ENCODE data around the gene CAPN11.

The CAPN11 gene

DNA sequence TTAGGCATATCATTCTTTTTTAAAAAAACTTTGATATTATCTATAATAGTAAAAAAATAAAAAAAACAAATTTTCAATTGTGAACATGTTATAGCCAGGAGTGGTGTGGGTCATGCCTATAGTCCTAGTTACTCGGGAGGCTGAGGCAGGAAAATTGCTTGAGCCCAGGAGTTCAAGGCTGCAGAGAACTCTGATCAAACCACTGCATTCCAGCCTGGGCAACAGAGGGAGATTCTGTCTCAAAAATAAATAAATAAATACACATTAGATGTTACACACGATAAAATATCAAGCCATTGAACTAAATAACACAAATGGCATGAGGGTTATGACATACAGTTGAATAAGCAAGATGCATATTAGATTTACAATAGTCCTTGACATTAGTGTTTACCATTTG lies 30.2 kb downstream of the CAPN11 start (continued):
- no peak for TF ChIP-seq ZNF155 (tag by site-specific recombination; IDR thresholded peaks at IDR 0.05)

DNA sequence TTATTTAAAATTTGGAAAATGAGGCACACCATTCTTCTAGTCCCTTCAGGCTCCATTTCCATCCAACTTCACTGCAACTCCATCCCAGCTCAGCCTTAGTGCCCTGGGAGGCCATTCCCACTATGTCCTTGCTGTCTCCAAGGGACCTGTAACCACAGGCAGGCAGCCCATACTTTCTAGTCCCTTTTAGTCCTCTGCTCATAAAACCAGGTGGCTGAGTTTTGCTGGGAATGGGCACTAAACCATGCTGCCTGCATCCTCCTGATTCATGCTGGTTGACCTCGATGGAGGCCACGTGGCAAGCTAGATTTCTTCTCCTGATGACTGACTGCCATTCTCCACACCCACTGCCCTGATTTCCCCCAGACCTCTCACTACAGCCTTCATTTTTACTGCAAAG lies 30.6 kb downstream of the CAPN11 start:
- TF ChIP-seq ZNF626 (tag by site-specific recombination; IDR thresholded peaks at IDR 0.05): no peak
- TF ChIP-seq ZNF10 (tag by site-specific recombination; IDR thresholded peaks at IDR 0.05): no peak
- TF ChIP-seq ZNF292 (tag by site-specific recombination; IDR thresholded peaks at IDR 0.05; ENCODE audit: borderline replicate concordance, low read depth): no peak
- TF ChIP-seq ZSCAN23 (tag by site-specific recombination; IDR thresholded peaks at IDR 0.05): no peak
- TF ChIP-seq ZBTB17 (tag by site-specific recombination; IDR thresholded peaks at IDR 0.05): no peak
- no peak for TF ChIP-seq ZNF560 (tag by site-specific recombination; IDR thresholded peaks at IDR 0.05; ENCODE audit: borderline replicate concordance)
- no peak for TF ChIP-seq ZFP41 (tag by site-specific recombination; IDR thresholded peaks at IDR 0.05; ENCODE audit: borderline replicate concordance)
- no peaks in the 10 kb centered on the region for H3K4me1 ChIP-seq (ENCODE audit: control insufficient read depth, insufficient read depth, low read length)
- H3K36me3 ChIP-seq (ENCODE audit: control insufficient read depth in 2 of 2, insufficient read depth in 1 of 2, low read length in 2 of 2): no peaks in the 10 kb centered on the region
- H3K9me3 ChIP-seq (ENCODE audit: control insufficient read depth, insufficient read depth, low read depth, low read length): no peaks in the 10 kb centered on the region
- H3K4me3 ChIP-seq (ENCODE audit: low read depth, low read length): no peak overlapping the region
- ChIA-PET CTCF (interaction anchor here (0.5 to 4.0 kb wide), 8 partner anchors 9 to 420 kb away, joined by 3 to 29 read pairs (median 4); no protein-coding TSS in a partner anchor), POLR2A (interaction anchor here (1.0 to 2.0 kb wide), 4 partner anchors 16 to 58 kb away, joined by 3 to 7 read pairs (median 4); partner anchors contain the start of genes HSP90AB1 and SLC29A1)
- H3K27ac ChIP-seq (ENCODE audit: extremely low read depth, low read depth, low read length): no peak overlapping the region

DNA sequence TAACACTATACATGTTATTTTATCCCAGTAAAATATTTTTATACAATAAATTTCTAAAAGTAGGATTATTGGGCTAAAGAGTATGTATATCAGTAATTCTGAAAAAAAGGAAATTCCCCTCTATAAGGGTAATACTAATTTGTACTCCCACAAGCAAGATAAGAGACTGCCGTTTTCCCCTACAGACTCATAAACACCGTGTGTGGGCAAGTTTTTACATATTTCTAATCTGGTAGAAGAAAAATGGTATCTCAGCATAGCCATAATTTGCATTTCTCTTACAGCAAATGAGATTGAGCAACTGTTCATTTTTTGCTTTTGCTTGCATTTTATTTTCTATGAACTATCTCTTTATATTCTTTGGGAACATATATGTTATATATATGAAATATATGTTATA lies 32.1 kb downstream of the CAPN11 start:
- H3K27ac ChIP-seq (ENCODE audit: extremely low read depth, low read depth, low read length): no peak overlapping the region
- ChIA-PET CTCF (interaction anchor here (0.6 to 4.0 kb wide), 5 partner anchors 13 to 116 kb away, joined by 3 to 29 read pairs (median 3); no protein-coding TSS in a partner anchor), POLR2A (interaction anchor here (1.1 kb wide), 1 partner anchor 32 kb away, joined by 3 read pairs; the partner anchor contains the start of gene SLC29A1)
- no peak overlapping the region for H3K4me3 ChIP-seq (ENCODE audit: low read depth, low read length)
- H3K4me1 ChIP-seq (ENCODE audit: control insufficient read depth, insufficient read depth, low read length): no peaks in the 10 kb centered on the region
- no peak for TF ChIP-seq ZNF48 (tag by site-specific recombination; IDR thresholded peaks at IDR 0.05)
- TF ChIP-seq, protein P1, sequence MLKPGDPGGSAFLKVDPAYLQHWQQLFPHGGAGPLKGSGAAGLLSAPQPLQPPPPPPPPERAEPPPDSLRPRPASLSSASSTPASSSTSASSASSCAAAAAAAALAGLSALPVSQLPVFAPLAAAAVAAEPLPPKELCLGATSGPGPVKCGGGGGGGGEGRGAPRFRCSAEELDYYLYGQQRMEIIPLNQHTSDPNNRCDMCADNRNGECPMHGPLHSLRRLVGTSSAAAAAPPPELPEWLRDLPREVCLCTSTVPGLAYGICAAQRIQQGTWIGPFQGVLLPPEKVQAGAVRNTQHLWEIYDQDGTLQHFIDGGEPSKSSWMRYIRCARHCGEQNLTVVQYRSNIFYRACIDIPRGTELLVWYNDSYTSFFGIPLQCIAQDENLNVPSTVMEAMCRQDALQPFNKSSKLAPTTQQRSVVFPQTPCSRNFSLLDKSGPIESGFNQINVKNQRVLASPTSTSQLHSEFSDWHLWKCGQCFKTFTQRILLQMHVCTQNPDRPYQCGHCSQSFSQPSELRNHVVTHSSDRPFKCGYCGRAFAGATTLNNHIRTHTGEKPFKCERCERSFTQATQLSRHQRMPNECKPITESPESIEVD (tag by site-specific recombination; IDR thresholded peaks at IDR 0.05): peak; percentile 60; the same call in 1 of the 2 replicates
- no peaks in the 10 kb centered on the region for H3K9me3 ChIP-seq (ENCODE audit: control insufficient read depth, insufficient read depth, low read depth, low read length)
- no peaks in the 10 kb centered on the region for H3K36me3 ChIP-seq (ENCODE audit: control insufficient read depth in 2 of 2, insufficient read depth in 1 of 2, low read length in 2 of 2)

DNA sequence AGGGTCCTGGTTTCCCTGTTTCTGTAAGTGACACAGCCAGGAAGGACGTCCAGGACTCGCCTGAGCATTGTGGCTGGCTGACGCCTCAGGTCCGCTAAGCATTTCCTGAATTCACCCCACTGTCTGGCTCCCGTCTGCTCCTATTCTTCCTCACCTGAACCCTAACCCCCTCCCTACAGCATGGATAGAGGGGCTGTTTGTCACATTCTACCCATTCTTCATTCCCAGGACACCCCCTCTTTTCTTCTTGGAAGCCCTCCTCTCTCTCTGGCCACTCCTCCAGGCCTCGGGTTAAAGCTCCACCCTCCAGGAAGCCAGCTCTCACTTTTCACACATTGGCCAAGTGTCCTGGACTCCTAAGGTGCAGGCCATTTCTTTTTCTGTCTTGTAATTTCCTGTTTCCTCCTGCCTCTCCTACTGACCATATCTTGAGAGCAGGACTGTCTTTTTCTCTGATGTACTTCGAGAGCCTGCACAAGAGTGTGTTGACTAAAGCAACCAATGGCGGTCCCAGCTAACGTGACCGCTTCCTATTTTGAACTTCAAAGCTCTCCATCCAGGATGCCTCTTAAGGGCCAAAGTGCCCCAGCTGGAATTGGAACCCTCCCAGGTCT lies 33.9 kb downstream of the CAPN11 start:
- 0 out of 2 replicates have a peak, but pooled peaks have one; percentile 27 for TF ChIP-seq ZNF335 (tag by site-specific recombination; conservative IDR thresholded peaks at IDR 0.05)
- TF ChIP-seq, protein P2, sequence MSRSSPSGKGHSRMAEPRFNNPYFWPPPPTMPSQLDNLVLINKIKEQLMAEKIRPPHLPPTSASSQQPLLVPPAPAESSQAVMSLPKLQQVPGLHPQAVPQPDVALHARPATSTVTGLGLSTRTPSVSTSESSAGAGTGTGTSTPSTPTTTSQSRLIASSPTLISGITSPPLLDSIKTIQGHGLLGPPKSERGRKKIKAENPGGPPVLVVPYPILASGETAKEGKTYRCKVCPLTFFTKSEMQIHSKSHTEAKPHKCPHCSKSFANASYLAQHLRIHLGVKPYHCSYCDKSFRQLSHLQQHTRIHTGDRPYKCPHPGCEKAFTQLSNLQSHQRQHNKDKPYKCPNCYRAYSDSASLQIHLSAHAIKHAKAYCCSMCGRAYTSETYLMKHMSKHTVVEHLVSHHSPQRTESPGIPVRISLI (tag by site-specific recombination; IDR thresholded peaks at IDR 0.05): no peak
- Histone ChIP-seq H3K27ac (ENCODE audit: extremely low read depth, low read depth, low read length) (no peak overlapping the region), H3K36me3 (ENCODE audit: control insufficient read depth in 2 of 2, insufficient read depth in 1 of 2, low read length in 2 of 2) (no peaks in the 10 kb centered on the region), H3K9me3 (ENCODE audit: control insufficient read depth, insufficient read depth, low read depth, low read length) (no peaks in the 10 kb centered on the region), H3K4me3 (ENCODE audit: low read depth, low read length) (no peak overlapping the region), H3K4me1 (ENCODE audit: control insufficient read depth, insufficient read depth, low read length) (no peaks in the 10 kb centered on the region)
- ChIA-PET CTCF (interaction anchor here (0.6 to 2.4 kb wide), 7 partner anchors 8 to 144 kb away, joined by 3 to 17 read pairs (median 4); no protein-coding TSS in a partner anchor), POLR2A (interaction anchor here (0.8 to 1.4 kb wide), 2 partner anchors 29 to 32 kb away, joined by 3 to 4 read pairs; no protein-coding TSS in a partner anchor)

Measured in HEK293 (cell line).